ENCODE measurements around the gene DNM2. TPM values are rescaled to one million over a fixed set of nuclear protein-coding genes. Genes with fewer than 3 reads are reported as not detected.

Gene DNM2
- total and polyA plus RNA-seq, 10 of the 15 experiments (the other 5 are each of a cell fraction or from before 2014, with no cell fraction given): 1.2 to 146 (median 68.9) TPM

GRCh38 chr19:10842788-10843187 lies 124.9 kb downstream of the DNM2 start:
- BruUV-seq (replicated peaks): no TSS peak
- no peak overlapping the region for H3K27ac ChIP-seq (ENCODE audit: control insufficient read depth, insufficient read depth)
- no peaks in the 10 kb centered on the region for H3K79me2 ChIP-seq (ENCODE audit: control insufficient read depth, insufficient read depth, low read length)
- 25% methylated on average over 7 of the region's 7 CpGs for WGBS (ENCODE audit: insufficient coverage, insufficient replicate concordance, low lambda C conversion rate, missing lambda C conversion rate)
- ChIA-PET CTCF (interaction anchor here (0.6 to 2.1 kb wide), 3 partner anchors 16 to 34 kb away, joined by 3 to 8 read pairs (median 6); no protein-coding TSS in a partner anchor), RAD21 (ENCODE audit: unreplicated experiment) (no interaction called here), SMC1A (ENCODE audit: uncharacterized antibody, unreplicated experiment) (interaction anchor here (0.9 to 1.9 kb wide), 2 partner anchors 16 to 125 kb away, joined by 3 to 7 read pairs; partner anchors contain the start of gene DNM2), POLR2A (no interaction called here)
- no peaks in the 10 kb centered on the region for H3K27me3 ChIP-seq (replicated peaks in 1 of 2; ENCODE audit: control insufficient read depth in 2 of 2, insufficient read depth in 2 of 2, low read length in 1 of 2)
- H4K20me1 ChIP-seq (ENCODE audit: control insufficient read depth, insufficient read depth): no peaks in the 10 kb centered on the region
- no peaks in the 10 kb centered on the region; the same call in 2 of the 3 replicates for H3K9me3 ChIP-seq (replicated peaks; ENCODE audit: control insufficient read depth, insufficient read depth, low read length)
- TF ChIP-seq CTCF (IDR thresholded peaks at IDR 0.05 in 2 of 3, conservative IDR thresholded peaks at IDR 0.05 in 1 of 3; ENCODE audit: control insufficient read depth in 2 of 3, extremely low read depth in 1 of 3, insufficient read depth in 1 of 3, low read depth in 3 of 3, low read length in 3 of 3): no peak
- intact Hi-C loops (cut with micrococcal nuclease; ENCODE audit: unreplicated experiment) (no loop called here), in situ Hi-C loops (cut with MboI) (no loop called here)
- FAIRE-seq (no peak), DNase-seq (ENCODE audit: low read depth, low spot score) (no peak), ATAC-seq (no peak)
- H3K36me3 ChIP-seq (ENCODE audit: control insufficient read depth in 2 of 2, insufficient read depth in 2 of 2, low read length in 1 of 2): no peaks in the 10 kb centered on the region
- H3K4me2 ChIP-seq (ENCODE audit: control insufficient read depth, insufficient read depth): no peak overlapping the region
- no peak overlapping the region for H3K9ac ChIP-seq (ENCODE audit: control insufficient read depth, insufficient read depth, low read length)
- no peak overlapping the region for H2AFZ ChIP-seq (ENCODE audit: control insufficient read depth, low read depth, low read length)
- H3K4me1 ChIP-seq (ENCODE audit: control insufficient read depth, insufficient read depth, low read length): peaks cover 3% of the 10 kb centered on the region
- no peak overlapping the region for H3K4me3 ChIP-seq

GRCh38 chr19:10846500-10847202 lies 128.8 kb downstream of the DNM2 start:
- H3K4me2 ChIP-seq (ENCODE audit: control insufficient read depth, insufficient read depth): no peak overlapping the region
- H3K4me1 ChIP-seq (ENCODE audit: control insufficient read depth, insufficient read depth, low read length): peaks cover 9% of the 10 kb centered on the region
- no peaks in the 10 kb centered on the region for H3K27me3 ChIP-seq (replicated peaks in 1 of 2; ENCODE audit: control insufficient read depth in 2 of 2, insufficient read depth in 2 of 2, low read length in 1 of 2)
- no peaks in the 10 kb centered on the region for H3K36me3 ChIP-seq (ENCODE audit: control insufficient read depth in 2 of 2, insufficient read depth in 2 of 2, low read length in 1 of 2)
- WGBS (ENCODE audit: insufficient coverage, insufficient replicate concordance, low lambda C conversion rate, missing lambda C conversion rate): 17% methylated on average over 2 of the region's 2 CpGs
- ATAC-seq (no peak), DNase-seq (ENCODE audit: low read depth, low spot score) (no peak), FAIRE-seq (no peak)
- RAD21 ChIA-PET (ENCODE audit: unreplicated experiment): interaction anchor here (1.1 kb wide), 1 partner anchor 8 kb away, joined by 3 read pairs; no protein-coding TSS in a partner anchor
- H3K79me2 ChIP-seq (ENCODE audit: control insufficient read depth, insufficient read depth, low read length): no peaks in the 10 kb centered on the region
- H3K27ac ChIP-seq (ENCODE audit: control insufficient read depth, insufficient read depth): no peak overlapping the region
- TF ChIP-seq PBX3 (IDR thresholded peaks at IDR 0.05; ENCODE audit: insufficient replicate concordance, low read depth, low read length) (no peak), ZBTB40 (IDR thresholded peaks at IDR 0.05; ENCODE audit: borderline replicate concordance) (no peak)
- BruUV-seq (replicated peaks): no TSS peak
- in situ Hi-C loops (cut with MboI): no loop called here
- SMC1A ChIA-PET (ENCODE audit: uncharacterized antibody, unreplicated experiment): interaction anchor here (0.6 to 1.5 kb wide), 5 partner anchors 8 to 275 kb away, joined by 3 to 7 read pairs (median 3); partner anchors contain the start of genes DNM2 and TMED1
- H4K20me1 ChIP-seq (ENCODE audit: control insufficient read depth, insufficient read depth): no peaks in the 10 kb centered on the region
- POLR2A ChIA-PET: interaction anchor here (0.5 to 0.6 kb wide), 2 partner anchors 45 to 344 kb away, joined by 6 read pairs; partner anchors contain the start of gene KEAP1
- intact Hi-C loops (cut with micrococcal nuclease; ENCODE audit: unreplicated experiment): no loop called here
- H3K9me3 ChIP-seq (replicated peaks; ENCODE audit: control insufficient read depth, insufficient read depth, low read length): no peaks in the 10 kb centered on the region; the same call in 2 of the 3 replicates
- H3K9ac ChIP-seq (ENCODE audit: control insufficient read depth, insufficient read depth, low read length): no peak overlapping the region
- CTCF ChIA-PET: interaction anchor here (0.9 to 2.7 kb wide), 6 partner anchors 10 to 129 kb away, joined by 4 to 15 read pairs (median 6); partner anchors contain the start of genes DNM2 and TMED1
- H2AFZ ChIP-seq (ENCODE audit: control insufficient read depth, low read depth, low read length): no peak overlapping the region
- H3K4me3 ChIP-seq: no peak overlapping the region
